ENCODE data around the gene CPT1A.

- TF ChIP-seq CTCF (IDR thresholded peaks at IDR 0.05; ENCODE audit: low read length) = no peak
- no peak for TF ChIP-seq EZH2 (IDR thresholded peaks at IDR 0.05; ENCODE audit: borderline replicate concordance, low read length)
These were observed 127.5 kb downstream of the CPT1A start for GRCh38 chr11:68714060-68714856.
